Right lobe of liver (tissue), 6 donors: ENCODE results near the gene TEX264. TPM values are rescaled to one million over a fixed set of nuclear protein-coding genes. Genes with fewer than 3 reads are reported as not detected.
A peak's percentile ranks its signal among the peaks of the same experiment; 100 is the strongest.
"Not testable (repeated sequence)": the region's sequence is repeated elsewhere in the genome, so short reads cannot be mapped to it uniquely, and the experiment has no call there.

Experiments
- ATAC-seq, 4 donors: fragments of 200-7000 bp; cut with Tn5 transposase; one replicate each; pipeline ENCODE4 v1.9.1; 2020; ENCODE audit warnings: mild to moderate bottlenecking in 4 of 4, moderate library complexity in 4 of 4
- DNase-seq, 3 donors: peaks; one replicate each; pipeline ENCODE4 v3.0.0-alpha.2; 2020
- H3K27ac ChIP-seq, 3 donors: fragments of 200-600 bp; one replicate each; pipeline ENCODE4 v1.8.0; 2022
- H3K27me3 ChIP-seq, 2 donors: fragments of 200-600 bp; one replicate each; pipeline ENCODE4 v1.8.0; 2022
- H3K36me3 ChIP-seq, 4 donors: fragments of 200-600 bp; sonication (generic) in 1 of 4; one replicate each; pipeline versions ENCODE4 v1.5.1 to v1.8.0; 2017 to 2022; ENCODE audit warnings: control low read depth in 1 of 4
- H3K4me1 ChIP-seq, 4 donors: fragments of 200-600 bp; sonication (generic) in 1 of 4; one replicate each; pipeline versions ENCODE4 v1.5.1 to v1.8.0; 2017 to 2022; ENCODE audit warnings: control low read depth in 1 of 4
- H3K4me3 ChIP-seq, 3 donors: fragments of 200-600 bp; one replicate each; pipeline ENCODE4 v1.8.0; 2022
- H3K9me3 ChIP-seq, 4 donors: fragments of 200-600 bp; sonication (generic) in 1 of 4; one replicate each; pipeline versions ENCODE4 v1.5.1 to v1.8.0; 2017 to 2022; ENCODE audit warnings: control low read depth in 1 of 4
- POLR2A ChIP-seq: fragments of 450-650 bp; IDR thresholded peaks from one replicate; pipeline ENCODE4 v1.6.1; 2017; ENCODE audit warnings: antibody characterized with exemption, mild to moderate bottlenecking
- WGBS: methylation state at CpG from one replicate; pipeline ENCODE4 v1.1.6; 2018; ENCODE audit warnings: low coverage, low lambda C conversion rate; ENCODE audit not compliant: insufficient coverage; ENCODE audit errors: missing lambda C conversion rate; 5-methylcytosine and 5-hydroxymethylcytosine counted together
- intact Hi-C, 2 donors: fragments of 100-400 bp; cut with DNase I; formaldehyde crosslinking; loops; one replicate each; pipeline versions ENCODE4 v1.11.2 to v1.14.1; 2022
- total RNA-seq, 6 experiments: library from RNA; depleted of rRNA in 2 of 6; stranded (reverse); fragments of >200 nt in 2 of 6; fragmentation: NEBNext Ultra II Directional in 3 of 6; extraction: Animal tissue kit (Norgen Biotek cat#: 25700) in 3 of 6; gene quantifications; one replicate each; pipeline versions ENCODE4 v1.1.0 to v1.2.4, GENCODE V29; 2016 to 2023
- TF ChIP-seq, protein P1 (sequence below), 4 donors: fragments of 200-600 bp in 3 of 4; fragments of 450-650 bp in 1 of 4; IDR thresholded peaks; one replicate each; pipeline versions ENCODE4 v1.5.1 to v1.8.0; 2016 to 2022; ENCODE audit warnings: antibody characterized with exemption in 4 of 4, mild to moderate bottlenecking in 2 of 4
- donor health status: DM: no; HTN: yes; CAD: no.
- donor health status: DM: no; HTN: no; CAD: no.
- donor health status: DM: no; HTN: no; CAD: no.
- donor health status: DM: no; HTN: yes; CAD: no.
- donor health status: DM: no; HTN: yes; CAD: no.

TEX264 gene
- total RNA-seq, 6 experiments from 2014 or later, result 26.5 to 67.0 (median 40.8) TPM

DNA sequence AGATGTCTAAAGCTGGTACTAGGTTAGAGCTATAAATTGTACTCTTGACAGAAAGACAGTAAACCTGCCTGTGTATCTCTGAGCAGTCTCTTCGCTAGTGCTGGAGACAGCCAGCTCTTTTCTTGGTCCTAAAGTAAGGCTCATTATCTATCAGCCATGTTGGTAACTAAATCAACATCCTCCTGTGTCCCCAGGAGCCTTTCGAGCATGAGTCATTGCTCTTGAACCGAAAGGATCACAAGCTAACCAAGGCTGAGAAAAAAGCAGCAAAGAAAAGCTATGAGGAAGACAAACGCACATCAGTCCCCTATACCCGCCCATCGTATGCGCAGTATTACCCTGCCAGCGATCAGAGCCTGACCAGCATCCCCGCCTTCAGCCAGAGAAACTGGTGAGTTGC lies 25.0 kb upstream of the TEX264 start:
- Histone ChIP-seq H3K9me3 (no peaks in the 10 kb centered on the region), H3K27me3 (no peaks in the 10 kb centered on the region), H3K4me3 (no peak overlapping the region), H3K4me1 (no peaks in the 10 kb centered on the region), H3K36me3 (peaks cover 5 to 78% (median 40%) of the 10 kb centered on the region in 4 donors), H3K27ac (no peak overlapping the region)
- DNase-seq (no peak), ATAC-seq (no peak)
- 100% methylated on average over 9 of the region's 9 CpGs for WGBS
- intact Hi-C loops, result no loop called here
- TF ChIP-seq, protein P1, sequence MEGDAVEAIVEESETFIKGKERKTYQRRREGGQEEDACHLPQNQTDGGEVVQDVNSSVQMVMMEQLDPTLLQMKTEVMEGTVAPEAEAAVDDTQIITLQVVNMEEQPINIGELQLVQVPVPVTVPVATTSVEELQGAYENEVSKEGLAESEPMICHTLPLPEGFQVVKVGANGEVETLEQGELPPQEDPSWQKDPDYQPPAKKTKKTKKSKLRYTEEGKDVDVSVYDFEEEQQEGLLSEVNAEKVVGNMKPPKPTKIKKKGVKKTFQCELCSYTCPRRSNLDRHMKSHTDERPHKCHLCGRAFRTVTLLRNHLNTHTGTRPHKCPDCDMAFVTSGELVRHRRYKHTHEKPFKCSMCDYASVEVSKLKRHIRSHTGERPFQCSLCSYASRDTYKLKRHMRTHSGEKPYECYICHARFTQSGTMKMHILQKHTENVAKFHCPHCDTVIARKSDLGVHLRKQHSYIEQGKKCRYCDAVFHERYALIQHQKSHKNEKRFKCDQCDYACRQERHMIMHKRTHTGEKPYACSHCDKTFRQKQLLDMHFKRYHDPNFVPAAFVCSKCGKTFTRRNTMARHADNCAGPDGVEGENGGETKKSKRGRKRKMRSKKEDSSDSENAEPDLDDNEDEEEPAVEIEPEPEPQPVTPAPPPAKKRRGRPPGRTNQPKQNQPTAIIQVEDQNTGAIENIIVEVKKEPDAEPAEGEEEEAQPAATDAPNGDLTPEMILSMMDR (IDR thresholded peaks at IDR 0.05), result no peak
- TF ChIP-seq POLR2A, result no peak

DNA sequence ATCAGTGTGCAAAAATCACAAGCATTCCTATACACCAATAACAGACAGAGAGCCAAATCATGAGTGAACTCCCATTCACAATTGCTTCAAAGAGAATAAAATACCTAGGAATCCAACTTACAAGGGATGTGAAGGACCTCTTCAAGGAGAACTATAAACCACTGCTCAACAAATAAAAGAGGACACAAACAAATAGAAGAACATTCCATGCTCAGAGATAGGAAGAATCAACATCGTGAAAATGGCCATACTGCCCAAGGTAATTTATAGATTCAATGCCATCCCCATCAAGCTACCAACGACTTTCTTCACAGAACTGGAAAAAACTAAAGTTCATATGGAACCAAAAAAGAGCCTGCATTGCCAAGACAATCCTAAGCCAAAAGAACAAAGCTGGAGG lies 18.9 kb upstream of the TEX264 start:
- Histone ChIP-seq H3K4me1 (peaks cover 0 to 11% (median 0%) of the 10 kb centered on the region in 4 donors), H3K36me3 (peaks cover 0 to 25% (median 9%) of the 10 kb centered on the region in 4 donors)
- ATAC-seq, H3K9me3 ChIP-seq, H3K27me3 ChIP-seq, DNase-seq, H3K4me3 ChIP-seq, H3K27ac ChIP-seq, intact Hi-C loops: not testable (repeated sequence)
- WGBS, result 100% methylated on average over 2 of the region's 2 CpGs

DNA sequence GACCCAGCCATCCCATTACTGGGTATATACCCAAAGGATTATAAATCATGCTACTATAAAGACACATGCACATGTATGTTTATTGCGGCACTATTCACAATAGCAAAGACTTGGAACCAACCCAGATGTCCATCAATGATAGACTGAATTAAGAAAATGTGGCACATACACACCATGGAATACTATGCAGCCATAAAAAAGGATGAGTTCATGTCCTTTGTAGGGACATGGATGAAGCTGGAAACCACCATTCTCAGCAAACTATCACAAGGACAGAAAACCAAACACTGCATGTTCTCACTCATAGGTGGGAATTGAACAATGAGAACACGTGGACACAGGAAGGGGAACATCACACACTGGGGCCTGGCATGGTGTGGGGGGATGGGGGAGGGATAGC lies 17.6 kb upstream of the TEX264 start:
- H3K27me3 ChIP-seq, H3K4me3 ChIP-seq, ATAC-seq, H3K9me3 ChIP-seq, DNase-seq, H3K27ac ChIP-seq, intact Hi-C loops: not testable (repeated sequence)
- H3K4me1 ChIP-seq, result peaks cover 0 to 21% (median 0%) of the 10 kb centered on the region in 4 donors
- H3K36me3 ChIP-seq, result peaks cover 0 to 24% (median 1%) of the 10 kb centered on the region in 4 donors
- 90% methylated on average over 2 of the region's 2 CpGs for WGBS

DNA sequence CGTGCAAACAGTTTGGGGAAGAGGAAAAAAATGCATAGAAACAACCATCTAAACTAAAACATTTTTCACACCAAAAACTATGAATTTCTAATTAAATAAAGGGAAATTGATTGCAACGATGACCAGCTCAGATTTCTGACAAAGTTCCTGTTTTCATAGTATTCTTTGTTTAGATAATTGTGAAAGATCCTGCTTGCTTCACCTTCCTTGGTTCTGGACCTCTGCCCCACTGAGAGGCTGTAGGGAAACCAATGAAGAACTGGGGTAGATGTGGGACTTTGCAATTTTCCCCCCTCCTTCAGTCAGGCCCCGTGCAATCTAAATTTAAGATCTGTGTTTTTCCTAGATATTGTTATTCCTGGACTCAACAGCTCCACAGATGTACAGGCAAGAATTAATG lies 13.8 kb upstream of the TEX264 start:
- H3K4me3 ChIP-seq, result no peak overlapping the region
- ATAC-seq (peak; percentile 79 to 87 (median 82)), DNase-seq (peak in 1 of 3 donors; percentile 56)
- H3K4me1 ChIP-seq, result peaks cover 0 to 33% (median 0%) of the 10 kb centered on the region in 4 donors
- peaks cover 0 to 42% (median 4%) of the 10 kb centered on the region in 4 donors for H3K36me3 ChIP-seq
- TF ChIP-seq POLR2A, result no peak
- TF ChIP-seq, protein P1 (IDR thresholded peaks at IDR 0.05), result no peak
- peak overlapping the region in 1 of 3 donors; percentile 15 for H3K27ac ChIP-seq
- intact Hi-C loops, result no loop called here
- H3K27me3 ChIP-seq, result no peaks in the 10 kb centered on the region
- no peaks in the 10 kb centered on the region for H3K9me3 ChIP-seq
- 21% methylated on average over 3 of the region's 3 CpGs for WGBS

DNA sequence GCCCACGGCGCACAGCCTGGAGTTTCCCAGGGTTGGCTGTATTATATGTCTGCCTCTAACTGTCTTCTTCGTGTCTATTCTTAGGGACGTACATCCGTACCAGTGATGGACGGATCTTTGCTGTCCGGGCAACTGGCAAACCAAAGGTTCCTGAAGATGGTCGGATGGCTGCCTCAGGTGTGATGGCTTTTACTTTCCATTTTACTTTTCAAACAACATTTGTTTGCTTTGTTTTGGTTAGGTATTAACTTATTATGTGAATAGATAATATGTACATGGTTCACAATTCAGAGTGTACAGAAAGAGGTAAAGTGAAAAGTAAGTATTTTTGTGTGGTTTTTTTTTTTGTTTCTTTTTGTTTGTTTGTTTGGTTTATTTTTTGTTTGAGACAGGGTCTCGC lies 11.1 kb upstream of the TEX264 start:
- intact Hi-C loops, result no loop called here
- peak; percentile 62 to 78 (median 70) for ATAC-seq
- Histone ChIP-seq H3K4me3 (no peak overlapping the region), H3K27ac (peak overlapping the region in 1 of 3 donors; percentile 1), H3K36me3 (peaks cover 0 to 58% (median 10%) of the 10 kb centered on the region in 4 donors), H3K4me1 (peaks cover 0 to 33% (median 0%) of the 10 kb centered on the region in 4 donors), H3K9me3 (no peaks in the 10 kb centered on the region), H3K27me3 (no peaks in the 10 kb centered on the region)
- no peak for TF ChIP-seq POLR2A
- TF ChIP-seq, protein P1 (IDR thresholded peaks at IDR 0.05), result no peak
- DNase-seq, result no peak
- WGBS, result 70% methylated on average over 9 of the region's 9 CpGs
